SW 1271 (cell line): ENCODE data around the gene MCHR2.
"Not testable (repeated sequence)": the region's sequence is repeated elsewhere in the genome, so short reads cannot be mapped to it uniquely, and the experiment has no call there.

Experiments used
- DNase-seq, 2 experiments: peaks; one replicate each; lab custom pipeline; 2025; lab: John Stamatoyannopoulos, UW

The MCHR2 gene, protein sequence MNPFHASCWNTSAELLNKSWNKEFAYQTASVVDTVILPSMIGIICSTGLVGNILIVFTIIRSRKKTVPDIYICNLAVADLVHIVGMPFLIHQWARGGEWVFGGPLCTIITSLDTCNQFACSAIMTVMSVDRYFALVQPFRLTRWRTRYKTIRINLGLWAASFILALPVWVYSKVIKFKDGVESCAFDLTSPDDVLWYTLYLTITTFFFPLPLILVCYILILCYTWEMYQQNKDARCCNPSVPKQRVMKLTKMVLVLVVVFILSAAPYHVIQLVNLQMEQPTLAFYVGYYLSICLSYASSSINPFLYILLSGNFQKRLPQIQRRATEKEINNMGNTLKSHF

DNA sequence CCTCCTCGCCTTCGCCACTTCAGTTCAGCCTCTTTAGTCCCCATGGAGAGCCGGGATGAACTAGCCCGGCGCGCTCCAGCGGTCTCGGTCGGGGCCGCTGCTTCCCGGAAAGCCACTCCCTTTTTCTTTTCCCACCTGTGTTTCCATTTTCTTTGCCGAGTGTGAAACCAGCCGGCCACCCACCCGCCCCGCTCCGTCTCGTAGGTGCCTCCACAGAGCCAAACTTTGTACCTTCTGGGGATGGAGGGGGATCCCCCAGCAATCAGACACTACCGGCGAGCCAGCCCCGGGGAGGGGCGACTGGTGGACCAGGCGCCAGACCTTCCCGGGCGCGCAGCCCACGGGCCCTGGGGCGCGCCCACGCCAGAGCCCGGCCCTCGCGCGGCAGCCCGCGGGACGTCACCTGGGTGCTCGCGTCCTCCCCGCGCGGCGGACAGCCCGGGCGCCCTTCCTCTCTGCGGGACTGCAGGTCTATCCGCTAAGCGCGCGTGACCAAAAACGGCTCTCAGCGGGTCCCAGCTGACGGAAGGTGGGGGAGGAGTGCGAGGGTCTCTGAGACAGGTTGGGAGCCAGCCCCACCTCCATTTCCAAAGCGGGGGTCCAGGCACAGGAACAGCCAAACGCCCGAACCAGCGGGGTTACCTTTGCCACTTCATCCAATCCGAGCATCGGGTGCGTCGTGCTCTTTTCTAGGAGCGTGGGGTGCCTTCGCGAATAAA lies at the start of gene MCHR2:
TSS of gene MCHR2 (minus strand) at position 691 of the 719 bp plus-strand sequence. CDS start 38,076 bp downstream, outside the sequence.
- no peak for DNase-seq

GRCh38 chr6:100038546-100038945 lies 44.5 kb upstream of the MCHR2 start:
- not testable (repeated sequence) for DNase-seq

GRCh38 chr6:100035873-100036653 lies 42.0 kb upstream of the MCHR2 start:
- DNase-seq, result no peak

DNA sequence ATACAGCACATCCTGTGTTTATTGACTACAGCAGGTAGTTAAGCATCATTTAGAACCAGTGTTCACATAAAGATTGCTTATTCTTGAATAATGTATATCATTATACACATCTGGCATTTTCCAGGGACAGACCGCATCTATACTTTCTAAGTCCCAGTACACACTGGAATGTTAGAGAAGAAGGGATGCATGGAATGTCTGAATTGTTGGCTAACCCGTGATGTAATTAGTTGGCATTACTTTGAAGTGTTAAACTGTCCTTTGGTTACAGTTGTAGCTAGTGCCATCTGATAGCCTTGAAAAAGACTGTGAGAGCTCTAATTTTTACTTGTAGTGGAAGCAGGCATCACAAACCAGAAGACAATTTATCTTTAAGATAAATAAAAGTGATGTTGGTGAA lies 29.8 kb upstream of the MCHR2 start:
- DNase-seq, result no peak

DNA sequence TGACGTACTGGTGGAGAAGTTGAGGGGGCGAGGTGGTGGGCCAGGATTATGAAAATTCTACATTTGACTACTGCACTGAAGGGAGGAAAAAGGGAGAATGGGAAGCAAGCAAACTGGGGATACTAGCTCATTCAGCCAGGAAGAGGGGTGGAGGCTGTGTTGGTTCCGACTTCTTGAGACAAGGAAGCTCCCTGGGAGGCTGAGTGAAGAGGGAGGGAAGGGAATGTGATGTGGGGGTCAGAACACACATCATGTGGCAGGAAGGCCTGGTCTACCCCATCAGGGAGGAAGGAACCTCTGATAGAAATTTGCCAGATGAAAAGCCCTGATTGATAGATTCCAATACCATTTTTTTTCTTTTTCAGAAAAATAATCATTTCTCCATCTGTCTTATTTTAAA lies 28.8 kb upstream of the MCHR2 start:
- DNase-seq, result no peak

GRCh38 chr6:100008857-100009256 lies 14.8 kb upstream of the MCHR2 start:
- DNase-seq, result no peak

DNA sequence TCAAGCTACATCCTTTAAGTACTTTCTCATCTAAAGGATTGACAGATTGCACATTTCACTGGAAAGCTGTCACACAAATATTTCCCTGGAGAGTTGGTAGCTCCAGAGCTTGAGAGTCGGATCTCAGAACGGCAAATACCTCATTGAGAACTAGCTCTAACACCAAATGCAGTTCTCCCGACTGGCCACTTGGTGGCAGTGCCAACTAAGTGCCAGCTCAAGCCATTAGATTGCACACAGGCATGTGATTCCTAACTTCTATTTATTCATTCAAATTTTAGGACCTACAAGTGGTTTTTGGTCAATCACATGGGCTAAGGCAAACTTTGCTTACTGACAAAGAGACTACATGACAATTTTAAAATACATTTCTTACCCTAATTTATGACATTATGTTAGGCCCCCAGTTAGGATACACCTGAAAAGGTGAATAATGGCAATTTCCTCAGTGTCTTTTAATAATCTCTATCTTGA lies 7.9 kb upstream of the MCHR2 start:
- DNase-seq, result peak in 1 of 2 experiments; percentile 47

DNA sequence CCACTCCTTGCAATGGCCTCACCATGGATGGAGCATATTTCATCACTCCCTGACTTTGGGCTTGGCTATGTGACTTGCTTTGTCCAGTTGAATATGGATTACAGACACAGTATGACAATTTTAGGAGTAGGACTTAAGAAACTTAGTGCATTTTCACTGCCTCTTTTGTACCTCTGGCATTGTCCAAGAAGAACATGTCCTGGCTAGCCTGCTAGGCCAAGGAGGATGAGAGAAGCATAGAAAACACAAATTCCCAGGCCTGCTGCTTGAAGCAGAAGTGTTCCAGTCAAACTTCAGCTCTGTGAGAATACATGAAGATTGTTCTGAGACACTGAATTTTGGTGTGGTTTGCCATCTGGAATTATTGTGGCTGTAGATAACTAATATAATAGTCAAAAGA lies 3.1 kb upstream of the MCHR2 start:
- DNase-seq, result no peak

GRCh38 chr6:99995916-99996315 lies 1.9 kb upstream of the MCHR2 start:
- DNase-seq, result no peak

GRCh38 chr6:99993146-99993532 lies 884 bp downstream of the MCHR2 start:
- no peak for DNase-seq

- no peak for DNase-seq
These were observed 2.1 kb downstream of the MCHR2 start for GRCh38 chr6:99991955-99992354.

- no peak for DNase-seq
These were observed 13.3 kb downstream of the MCHR2 start for GRCh38 chr6:99980741-99981140.

DNA sequence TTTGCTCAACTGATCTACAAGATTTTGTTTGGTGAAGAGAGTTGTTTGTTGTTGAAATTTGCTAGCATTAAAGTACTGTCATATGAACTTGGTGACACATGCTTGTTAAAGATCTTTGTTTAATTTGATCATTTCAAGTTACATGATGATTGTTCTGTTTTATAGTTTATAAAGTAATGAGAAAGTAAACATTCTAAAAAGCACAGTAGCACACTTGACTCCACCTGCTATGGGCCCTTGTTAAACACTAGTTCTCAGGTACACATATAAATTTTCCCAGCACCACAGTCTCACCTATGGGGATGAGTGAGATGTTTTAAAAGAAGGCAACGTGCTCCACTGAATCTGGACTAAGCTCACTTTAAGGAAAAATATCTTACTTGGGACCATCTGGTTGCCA lies 14.1 kb downstream of the MCHR2 start:
- DNase-seq, result no peak

DNA sequence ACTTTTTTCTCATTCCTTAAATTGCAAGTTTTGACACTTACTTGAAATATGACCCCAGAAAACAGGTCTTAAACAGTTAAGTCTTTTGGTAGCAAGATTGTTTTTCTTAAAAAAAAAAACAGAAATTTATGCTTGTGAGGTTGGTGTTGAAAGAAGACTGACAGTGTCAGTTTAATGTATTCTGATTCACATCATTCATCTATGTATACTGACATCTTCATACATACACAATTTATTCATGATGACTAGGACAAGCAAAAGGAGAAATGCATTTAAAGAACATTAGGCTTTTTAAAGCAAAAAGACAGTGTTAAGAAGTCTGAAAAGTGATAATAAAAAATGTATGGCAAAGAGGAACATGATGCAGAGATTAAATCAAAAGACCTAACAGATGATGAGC lies 27.0 kb downstream of the MCHR2 start:
- no peak for DNase-seq

DNA sequence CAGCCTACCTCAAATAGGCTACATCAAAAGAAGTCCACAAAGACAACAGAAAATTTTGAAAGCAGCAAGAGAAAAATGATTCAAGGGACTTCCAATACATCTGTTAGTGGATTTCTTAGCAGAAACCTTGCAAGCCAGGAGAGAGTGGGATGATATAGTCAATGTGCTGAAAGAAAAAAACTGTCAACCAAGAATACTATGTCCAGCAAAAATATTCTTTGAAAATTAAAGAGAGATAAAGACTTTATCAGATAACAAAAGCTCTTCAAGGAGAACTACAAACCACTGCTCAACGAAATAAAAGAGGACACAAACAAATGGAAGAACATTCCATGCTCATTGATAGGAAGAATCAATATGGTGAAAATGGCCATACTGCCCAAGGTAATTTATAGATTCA lies 34.0 kb downstream of the MCHR2 start:
- DNase-seq, result no peak

DNA sequence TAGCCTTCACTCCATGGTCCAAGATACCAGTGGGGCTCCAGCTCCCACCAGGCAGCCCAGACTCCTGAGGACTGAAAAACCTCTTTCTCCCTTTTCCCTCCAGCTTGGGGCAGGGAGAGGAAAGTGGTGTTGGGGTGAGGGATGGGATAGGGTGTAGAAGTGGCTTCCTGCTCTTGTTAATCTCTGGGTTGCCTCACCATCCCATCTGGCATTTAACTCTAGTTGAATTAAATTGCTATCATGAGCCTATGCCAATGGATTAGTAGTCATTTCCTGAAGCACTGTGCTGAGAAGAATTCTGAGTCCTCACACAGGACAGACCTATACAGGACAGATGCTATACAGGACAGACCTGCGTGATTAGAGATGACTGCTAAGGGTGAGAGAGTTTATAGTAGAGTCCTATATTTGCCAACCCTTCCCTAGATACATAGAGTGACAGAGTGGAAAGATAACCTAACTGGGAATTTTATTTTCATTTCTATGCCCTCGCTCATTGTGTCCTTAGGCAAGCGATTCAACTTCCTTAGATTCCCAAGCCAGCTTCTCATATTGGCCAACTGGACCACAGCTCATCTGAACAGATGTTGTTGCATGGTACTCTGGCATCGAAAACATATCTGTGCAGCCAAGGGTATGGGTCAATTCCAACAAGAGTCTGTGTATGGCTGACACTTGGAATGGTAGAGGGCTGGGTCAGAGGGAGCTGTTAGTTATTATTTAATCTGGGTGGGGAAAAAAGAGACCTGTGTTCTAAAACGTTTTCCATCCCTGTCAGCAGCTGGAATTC lies 42.8 kb downstream of the MCHR2 start:
- no peak for DNase-seq

- DNase-seq, result no peak
These were observed 48.0 kb downstream of the MCHR2 start for GRCh38 chr6:99946005-99946404.

DNA sequence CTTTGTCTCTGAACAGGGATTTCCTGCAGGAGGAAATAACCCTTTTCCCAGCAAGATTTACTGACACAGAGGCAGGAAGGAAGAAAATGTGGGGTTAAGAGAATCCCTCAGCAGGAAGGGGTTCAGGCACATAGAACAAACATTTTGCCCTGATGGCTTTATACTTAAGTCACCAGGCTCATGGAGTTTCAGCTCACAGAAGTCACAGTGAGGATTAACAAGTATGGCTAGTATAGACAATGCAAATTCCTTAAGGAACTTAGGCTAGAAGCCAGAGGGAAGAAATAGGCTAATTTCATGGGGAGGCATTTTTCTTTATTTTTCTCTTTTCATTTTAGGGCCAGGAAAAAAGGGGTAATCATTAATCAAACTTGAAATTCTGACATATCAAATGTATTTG lies 50.2 kb downstream of the MCHR2 start:
- no peak for DNase-seq

- DNase-seq, result no peak
These were observed 53.4 kb downstream of the MCHR2 start for GRCh38 chr6:99940582-99940981.

- DNase-seq, result peak; percentile 18 to 60
These were observed 60.9 kb downstream of the MCHR2 start for GRCh38 chr6:99933129-99933528.

- no peak for DNase-seq
These were observed 81.4 kb downstream of the MCHR2 start for GRCh38 chr6:99912657-99913056.
